HG02588 (cell line): Measurements from ENCODE around the gene AGGF1.
"Not testable (repeated sequence)": the region's sequence is repeated elsewhere in the genome, so short reads cannot be mapped to it uniquely, and the experiment has no call there.

Experiments
- ATAC-seq: cut with Tn5 transposase; IDR thresholded peaks from one replicate; pipeline ENCODE4 v1.9.1; 2021; ENCODE audit warnings: mild to moderate bottlenecking, moderate library complexity; ENCODE audit not compliant: unreplicated experiment

Gene AGGF1

DNA sequence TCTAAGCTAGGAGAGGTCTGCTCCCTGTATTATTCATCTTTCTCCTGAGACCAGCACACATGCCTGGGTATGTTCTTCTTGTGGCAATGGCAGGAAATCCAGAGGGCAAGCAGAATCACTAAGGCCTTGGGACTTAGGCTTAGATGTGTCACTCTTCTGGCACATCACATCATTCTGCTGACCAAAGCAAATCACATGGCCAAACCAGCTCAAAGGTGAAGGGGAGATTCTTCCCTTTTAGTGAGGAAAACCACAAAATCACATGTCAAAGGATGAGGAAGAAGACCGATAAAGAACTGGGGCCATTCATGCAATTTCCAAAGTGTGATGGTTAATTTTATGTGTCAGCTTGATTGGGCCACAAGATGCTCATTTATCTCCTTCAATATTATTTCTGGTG is 5.7 kb upstream of the AGGF1 start:
- no peak for ATAC-seq

DNA sequence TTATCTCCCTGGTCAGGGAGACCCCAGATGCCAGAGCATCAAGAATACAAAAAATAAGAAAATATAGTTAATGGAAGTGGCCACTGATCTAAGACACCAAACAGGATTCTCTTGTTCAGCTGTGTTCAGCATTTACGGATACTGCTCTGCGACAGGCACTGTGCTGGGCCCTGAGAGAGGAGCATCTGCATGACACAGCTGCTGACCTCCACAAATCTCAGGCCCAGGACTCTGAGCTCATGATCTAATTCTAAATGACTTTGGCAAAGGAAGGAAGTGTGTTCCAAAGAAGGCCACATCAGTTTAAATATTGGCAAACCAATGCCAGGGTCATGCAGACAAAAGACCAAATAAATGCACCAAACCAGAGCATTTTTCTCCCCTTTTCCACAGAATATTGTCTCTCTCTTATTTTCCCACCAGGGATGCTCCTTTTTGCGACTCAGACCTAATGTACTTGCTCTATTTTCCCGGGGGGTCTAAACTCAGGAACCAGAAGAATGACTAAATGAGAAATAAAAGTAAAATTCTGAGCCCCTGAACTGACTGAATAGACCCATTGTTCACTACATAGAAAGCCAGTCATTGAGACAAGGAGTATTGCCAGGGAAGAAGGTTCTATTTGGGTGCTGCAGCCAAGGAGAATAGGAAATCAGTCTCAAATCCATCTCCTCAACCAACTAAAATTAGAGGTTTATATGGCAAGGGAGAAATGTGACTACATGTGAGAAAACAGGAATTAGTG is 1.4 kb upstream of the AGGF1 start:
- ATAC-seq, result no peak

DNA sequence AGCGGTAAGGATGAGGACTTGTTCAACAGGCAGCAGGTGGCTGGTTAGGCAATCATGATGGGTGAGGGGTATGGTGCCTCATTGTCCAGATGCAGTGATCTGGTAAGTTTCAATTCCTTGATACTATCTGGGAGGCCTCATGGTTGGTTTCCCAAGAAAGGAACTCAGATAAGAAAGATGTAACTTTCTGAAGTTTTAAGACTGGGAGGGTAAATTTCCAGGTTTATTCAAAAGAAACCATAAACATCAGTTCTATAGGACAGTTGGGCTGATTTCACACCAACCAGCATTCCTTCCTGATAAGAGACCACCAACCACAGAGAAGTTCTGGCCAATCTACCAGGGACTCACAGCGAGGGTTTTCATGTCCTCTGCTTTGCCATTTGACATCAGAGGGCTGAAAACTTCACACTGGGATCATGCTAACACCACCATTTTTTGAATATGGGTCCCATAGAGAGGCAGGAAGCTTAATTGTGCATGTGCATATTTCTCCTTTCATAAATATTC is 773 bp upstream of the AGGF1 start:
- ATAC-seq, result no peak

- no peak for ATAC-seq
Measured at GRCh38 chr5:77031891-77032290, 1.7 kb downstream of the AGGF1 start.

DNA sequence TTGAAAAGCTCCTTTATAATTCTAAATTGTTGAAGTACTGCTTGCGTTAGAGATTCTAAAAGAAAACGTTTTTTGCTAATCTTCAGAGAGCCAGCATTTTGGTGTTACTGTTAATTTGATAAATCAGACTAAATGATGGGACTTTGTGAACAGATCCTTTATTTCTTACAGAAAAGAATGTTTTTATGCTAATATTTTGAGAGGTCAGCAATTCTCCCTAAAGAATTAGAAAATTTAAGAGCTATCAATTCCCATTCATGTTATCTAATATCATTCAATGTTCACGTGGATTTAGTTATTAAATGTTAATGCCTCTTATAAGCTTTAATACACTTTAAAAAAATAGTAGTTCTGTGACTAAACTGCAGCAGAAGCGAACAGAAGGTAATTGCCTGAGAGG is 2.4 kb downstream of the AGGF1 start:
- ATAC-seq, result no peak

DNA sequence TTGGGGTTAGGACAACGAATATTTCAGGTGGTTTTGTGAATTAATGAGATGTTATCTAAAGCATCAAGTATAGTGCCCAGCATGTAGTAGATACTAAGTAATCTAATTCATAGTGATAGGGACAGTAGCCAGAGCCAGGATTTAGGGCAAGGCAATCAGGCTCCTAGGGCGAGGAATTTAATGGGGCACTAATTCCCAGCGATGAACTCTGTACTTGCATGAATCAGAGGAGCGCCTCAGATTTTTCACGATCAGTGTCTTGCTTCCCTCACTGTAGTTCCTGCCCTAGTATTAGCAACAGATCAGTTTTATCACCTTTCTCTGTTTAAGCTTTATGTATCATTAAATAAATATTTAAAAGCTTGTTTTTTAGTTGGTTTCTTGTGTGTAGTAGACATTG is 3.1 kb downstream of the AGGF1 start:
- ATAC-seq, result no peak

GRCh38 chr5:77035950-77036349 is 5.7 kb downstream of the AGGF1 start:
- ATAC-seq, result no peak

GRCh38 chr5:77046416-77047073 is 16.3 kb downstream of the AGGF1 start:
- ATAC-seq, result no peak

DNA sequence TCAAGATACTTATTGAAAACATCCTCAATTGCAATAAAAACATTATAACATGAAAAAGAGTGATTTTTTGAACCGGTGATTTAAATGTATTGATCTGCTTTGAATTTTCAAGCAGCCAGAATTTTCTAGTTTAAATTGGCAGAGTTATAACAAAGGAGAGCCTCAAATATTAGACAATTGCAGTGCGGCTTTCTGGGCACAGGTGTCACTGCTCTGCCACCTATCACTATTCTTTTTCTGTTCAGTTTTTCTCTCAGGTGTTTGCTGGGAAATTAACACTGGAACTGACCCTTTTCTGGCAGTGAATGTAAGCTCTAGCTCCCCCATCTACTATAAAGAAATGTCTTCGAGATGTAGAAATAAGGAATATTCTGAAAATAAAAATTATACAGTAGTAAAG is 33.8 kb downstream of the AGGF1 start:
- ATAC-seq, result no peak

GRCh38 chr5:77065256-77065655 is 35.1 kb downstream of the AGGF1 start:
- ATAC-seq, result no peak

GRCh38 chr5:77066184-77066583 is 36.0 kb downstream of the AGGF1 start:
- ATAC-seq, result peak; percentile 22

GRCh38 chr5:77066823-77067442 is 36.7 kb downstream of the AGGF1 start:
- ATAC-seq, result peak; percentile 61

GRCh38 chr5:77073667-77074066 is 43.5 kb downstream of the AGGF1 start:
- ATAC-seq, result no peak

DNA sequence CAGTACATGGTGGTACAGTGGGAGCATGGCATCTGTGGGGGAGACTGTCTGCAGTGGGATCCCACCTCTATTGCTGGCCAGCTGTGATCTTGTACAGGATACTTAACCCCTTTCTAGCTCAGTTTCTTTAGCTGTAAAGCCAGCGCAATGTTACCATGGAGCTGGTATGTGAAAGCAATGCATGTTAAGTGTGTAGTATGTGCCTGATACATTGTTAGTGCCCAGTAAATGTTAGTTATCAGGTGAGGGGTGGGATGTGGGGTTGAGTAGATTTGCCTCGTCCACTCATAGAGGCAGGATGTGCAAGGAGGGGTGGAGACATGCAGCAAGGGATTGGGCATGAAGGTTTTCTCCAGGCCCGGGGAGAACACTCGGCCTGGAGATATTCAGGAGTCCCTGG is 44.5 kb downstream of the AGGF1 start:
- ATAC-seq, result no peak

DNA sequence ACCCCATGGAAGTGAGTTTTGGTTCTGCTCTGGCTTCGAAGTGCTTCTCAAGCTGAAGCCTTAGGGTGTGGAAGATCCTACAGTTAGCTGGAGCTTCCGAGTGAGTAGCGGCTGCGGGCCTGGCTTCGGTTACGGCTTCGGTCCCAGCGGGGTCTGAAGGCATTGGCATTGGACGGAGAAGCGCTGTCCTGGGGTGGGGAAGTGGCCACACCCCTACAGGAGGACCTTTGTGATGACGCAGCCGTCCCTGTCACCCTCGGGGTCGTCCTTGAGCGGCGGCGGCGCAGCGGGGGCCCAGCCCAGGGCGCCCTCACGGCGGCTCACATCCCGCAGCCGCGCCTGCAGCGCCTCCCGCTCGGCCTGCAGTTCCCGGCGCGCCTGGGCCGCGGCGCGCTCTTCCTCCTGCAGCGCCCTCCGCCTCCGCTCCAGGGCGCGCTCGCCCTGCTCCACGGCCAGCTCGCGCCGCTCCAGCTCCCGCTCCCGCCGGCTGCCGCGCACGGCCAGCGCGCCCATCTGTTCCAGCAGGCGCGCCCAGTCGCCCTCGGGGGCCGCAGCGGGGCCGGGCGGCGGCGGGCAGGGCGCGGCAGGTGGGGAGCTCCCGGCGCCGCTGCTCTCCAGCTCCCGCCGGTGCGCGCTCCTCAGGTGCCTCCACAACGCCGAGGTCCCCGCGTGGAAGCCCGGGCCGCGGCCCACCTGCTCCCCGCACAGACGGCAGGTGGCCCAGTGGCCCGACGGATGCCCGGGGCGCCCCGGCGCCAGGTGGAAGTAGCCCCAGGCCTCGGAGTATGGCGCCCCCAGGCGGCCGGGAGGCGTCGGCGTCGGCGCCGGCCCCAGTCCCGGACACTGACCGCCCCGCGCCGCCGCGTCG is 47.0 kb downstream of the AGGF1 start:
- ATAC-seq, result peak; percentile 85

GRCh38 chr5:77077829-77078176 is 47.6 kb downstream of the AGGF1 start:
- ATAC-seq, result no peak

GRCh38 chr5:77080479-77080878 is 50.3 kb downstream of the AGGF1 start:
- not testable (repeated sequence) for ATAC-seq

- no peak for ATAC-seq
Measured at GRCh38 chr5:77080905-77081304, 50.7 kb downstream of the AGGF1 start.

DNA sequence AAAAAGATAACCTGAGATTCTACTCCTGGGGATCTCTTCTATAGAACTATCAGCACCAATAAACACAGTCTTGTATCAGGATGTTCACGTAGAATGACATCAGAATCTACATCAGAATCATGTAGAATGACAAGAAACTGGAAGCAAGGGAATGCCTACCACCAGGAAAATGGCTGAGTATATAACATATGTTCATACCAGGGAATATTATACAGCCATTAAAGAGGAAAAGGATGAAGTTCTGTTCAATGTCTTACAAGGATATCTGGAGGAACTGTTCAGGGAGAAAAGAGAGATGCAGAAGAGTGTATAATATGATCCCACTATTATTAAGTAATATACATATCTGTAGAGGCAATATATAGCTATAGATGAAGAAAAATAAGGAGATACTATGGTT is 52.1 kb downstream of the AGGF1 start:
- ATAC-seq, result no peak

GRCh38 chr5:77083088-77083487 is 52.9 kb downstream of the AGGF1 start:
- ATAC-seq, result peak; percentile 36

- ATAC-seq, result no peak
Measured at GRCh38 chr5:77086368-77086688, 56.1 kb downstream of the AGGF1 start.
